MM.1S (cell line): ENCODE results near the gene TPM1.

Experiments used
- DNase-seq: peaks from one replicate; pipeline ENCODE4 v3.0.0-alpha.2; 2015
- H2AFZ ChIP-seq: fragments of 300-600 bp; sonication (generic); 2 replicates; pipeline ENCODE4 v1.6.0; 2016; ENCODE audit warnings: antibody characterized with exemption, low read length
- H3F3A ChIP-seq: fragments of 300-600 bp; sonication (generic); 2 replicates; pipeline ENCODE4 v1.6.1; 2016; ENCODE audit warnings: mild to moderate bottlenecking, antibody characterized with exemption, low read length, moderate library complexity, mixed read lengths; ENCODE audit not compliant: insufficient read depth
- H3K27ac ChIP-seq: fragments of 300-600 bp; sonication (generic); 2 replicates; pipeline ENCODE4 v1.5.1; 2016; ENCODE audit warnings: mild to moderate bottlenecking, low read length
- H3K27me3 ChIP-seq: fragments of 300-600 bp; sonication (generic); replicated peaks from 2 replicates; pipeline ENCODE4 v1.6.0; 2016; ENCODE audit warnings: low read length; ENCODE audit not compliant: insufficient read depth
- H3K36me3 ChIP-seq: fragments of 300-600 bp; sonication (generic); replicated peaks from 2 replicates; pipeline ENCODE4 v1.6.1; 2016; ENCODE audit warnings: mild to moderate bottlenecking, low read length, mixed read lengths; ENCODE audit not compliant: insufficient read depth
- H3K4me1 ChIP-seq: fragments of 300-600 bp; sonication (generic); 2 replicates; pipeline ENCODE4 v1.6.1; 2016; ENCODE audit warnings: low read length, mixed read lengths
- H3K4me2 ChIP-seq: fragments of 300-600 bp; sonication (generic); 2 replicates; pipeline ENCODE4 v1.6.0; 2016; ENCODE audit warnings: low read depth, low read length
- H3K4me3 ChIP-seq: fragments of 300-600 bp; sonication (generic); 2 replicates; pipeline ENCODE4 v1.5.1; 2016; ENCODE audit warnings: low read length, mixed read lengths
- H3K79me2 ChIP-seq: fragments of 300-600 bp; sonication (generic); 2 replicates; pipeline ENCODE4 v1.6.1; 2016; ENCODE audit warnings: mixed run types, low read length, mixed read lengths
- H3K9ac ChIP-seq: fragments of 300-600 bp; sonication (generic); 2 replicates; pipeline ENCODE4 v1.6.1; 2016; ENCODE audit warnings: low read length, mixed read lengths
- H3K9me2 ChIP-seq: fragments of 300-600 bp; sonication (generic); replicated peaks from 2 replicates; pipeline ENCODE4 v1.6.1; 2016; ENCODE audit warnings: mild to moderate bottlenecking, low read length, mixed read lengths; ENCODE audit not compliant: insufficient read depth
- H3K9me3 ChIP-seq: fragments of 300-600 bp; sonication (generic); replicated peaks from 2 replicates; pipeline ENCODE4 v1.6.1; 2016; ENCODE audit warnings: mild to moderate bottlenecking, low read length, mixed read lengths; ENCODE audit not compliant: insufficient read depth
- H4K20me1 ChIP-seq: fragments of 300-600 bp; sonication (generic); 2 replicates; pipeline ENCODE4 v1.6.1; 2016; ENCODE audit warnings: mild to moderate bottlenecking, low read length, moderate library complexity, mixed read lengths; ENCODE audit not compliant: insufficient read depth
- CTCF ChIP-seq: fragments of 300-600 bp; sonication (generic); IDR thresholded peaks from 2 replicates; pipeline ENCODE4 v1.5.1; 2016; ENCODE audit warnings: antibody characterized with exemption, low read length, mixed read lengths
- EZH2 ChIP-seq: fragments of 300-600 bp; sonication (generic); optimal IDR thresholded peaks from 2 replicates; pipeline ENCODE3; 2017; ENCODE audit warnings: low read depth, mild to moderate bottlenecking, antibody characterized with exemption, low read length, mixed read lengths
- EZH2phosphoT487 ChIP-seq: fragments of 300-600 bp; sonication (generic); IDR thresholded peaks from 2 replicates; pipeline ENCODE4 v1.6.1; 2018; ENCODE audit warnings: antibody characterized with exemption, low read length

TPM1 gene

GRCh38 chr15:63045879-63046278, 3.3 kb downstream of the TPM1 start:
- Histone ChIP-seq H3K4me1 (0 out of 2 replicates have a peak, but pooled peaks cover 9% of the 10 kb centered on the region), H3K4me3 (no peak overlapping the region), H3K27me3 (peaks cover 67% of the 10 kb centered on the region), H3K27ac (no peak overlapping the region), H3F3A (peaks cover 8% of the 10 kb centered on the region; the same call in 1 of the 2 replicates), H3K9ac (no peak overlapping the region), H3K9me3 (no peaks in the 10 kb centered on the region), H3K79me2 (no peaks in the 10 kb centered on the region), H4K20me1 (no peaks in the 10 kb centered on the region), H3K36me3 (no peaks in the 10 kb centered on the region), H3K9me2 (no peaks in the 10 kb centered on the region), H3K4me2 (no peak overlapping the region), H2AFZ (no peak overlapping the region)
- TF ChIP-seq EZH2 = no peak
- no peak for TF ChIP-seq EZH2phosphoT487
- TF ChIP-seq CTCF = no peak
- no peak for DNase-seq

- Histone ChIP-seq H4K20me1 (no peaks in the 10 kb centered on the region), H3K79me2 (no peaks in the 10 kb centered on the region), H3K9me3 (no peaks in the 10 kb centered on the region), H3K4me2 (peak overlapping the region; percentile 91), H3F3A (peaks cover 8% of the 10 kb centered on the region; the same call in 1 of the 2 replicates), H3K4me3 (peak overlapping the region; percentile 90), H3K9me2 (no peaks in the 10 kb centered on the region), H3K27me3 (peaks cover 55% of the 10 kb centered on the region), H3K4me1 (0 out of 2 replicates have a peak, but pooled peaks cover 9% of the 10 kb centered on the region), H2AFZ (peak overlapping the region; percentile 96; the same call in 1 of the 2 replicates), H3K27ac (no peak overlapping the region), H3K9ac (peak overlapping the region; percentile 46; the same call in 1 of the 2 replicates), H3K36me3 (no peaks in the 10 kb centered on the region)
- no peak for DNase-seq
- TF ChIP-seq CTCF = no peak
- no peak for TF ChIP-seq EZH2phosphoT487
- TF ChIP-seq EZH2 = no peak
Observed at GRCh38 chr15:63046917-63047760, 4.6 kb downstream of the TPM1 start.

GRCh38 chr15:63047792-63048114, 5.2 kb downstream of the TPM1 start:
- Histone ChIP-seq H3K27me3 (peaks cover 49% of the 10 kb centered on the region), H3K4me3 (peak overlapping the region; percentile 90), H3K79me2 (no peaks in the 10 kb centered on the region), H3K9me3 (no peaks in the 10 kb centered on the region), H3K27ac (peak overlapping the region; percentile 30; the same call in 1 of the 2 replicates), H4K20me1 (no peaks in the 10 kb centered on the region), H2AFZ (peak overlapping the region; percentile 96), H3K36me3 (no peaks in the 10 kb centered on the region), H3K4me2 (peak overlapping the region; percentile 91), H3K9ac (peak overlapping the region; percentile 46; the same call in 1 of the 2 replicates), H3K9me2 (no peaks in the 10 kb centered on the region), H3F3A (peaks cover 8% of the 10 kb centered on the region; the same call in 1 of the 2 replicates), H3K4me1 (0 out of 2 replicates have a peak, but pooled peaks cover 9% of the 10 kb centered on the region)
- DNase-seq = no peak
- TF ChIP-seq CTCF (no peak), EZH2 (no peak), EZH2phosphoT487 (no peak)
